GM21381 (cell line): ENCODE measurements around the gene CXCL16.

Experiments
- ATAC-seq: cut with Tn5 transposase; IDR thresholded peaks from one replicate; pipeline ENCODE4 v1.9.1; 2021; ENCODE audit warnings: mild to moderate bottlenecking, moderate library complexity; ENCODE audit not compliant: unreplicated experiment

The CXCL16 gene

GRCh38 chr17:4753392-4753791 lies 13.7 kb upstream of the CXCL16 start:
- ATAC-seq = no peak

GRCh38 chr17:4751932-4752331 lies 12.2 kb upstream of the CXCL16 start:
- ATAC-seq = no peak

- ATAC-seq = no peak
Measured at GRCh38 chr17:4750606-4751005, 10.9 kb upstream of the CXCL16 start.

GRCh38 chr17:4748686-4749085 lies 9.0 kb upstream of the CXCL16 start:
- ATAC-seq = no peak

- ATAC-seq = no peak
Measured at GRCh38 chr17:4747847-4748246, 8.1 kb upstream of the CXCL16 start.

- ATAC-seq = no peak
Measured at GRCh38 chr17:4744999-4745969, 5.6 kb upstream of the CXCL16 start.

- ATAC-seq = no peak
Measured at GRCh38 chr17:4743898-4744297, 4.2 kb upstream of the CXCL16 start.

GRCh38 chr17:4743216-4743615 lies 3.5 kb upstream of the CXCL16 start:
- ATAC-seq = no peak

GRCh38 chr17:4742629-4743028 lies 2.9 kb upstream of the CXCL16 start:
- ATAC-seq = no peak

- no peak for ATAC-seq
Measured at GRCh38 chr17:4742133-4742532, 2.4 kb upstream of the CXCL16 start.

GRCh38 chr17:4741544-4741943 lies 1.8 kb upstream of the CXCL16 start:
- no peak for ATAC-seq

- ATAC-seq = no peak
Measured at GRCh38 chr17:4740584-4740983, 856 bp upstream of the CXCL16 start.

- no peak for ATAC-seq
Measured at GRCh38 chr17:4740025-4740351, 260 bp upstream of the CXCL16 start.

GRCh38 chr17:4738136-4739121 lies 1.3 kb downstream of the CXCL16 start:
- ATAC-seq = no peak

GRCh38 chr17:4735876-4736651 lies 3.7 kb downstream of the CXCL16 start:
- no peak for ATAC-seq

GRCh38 chr17:4734857-4735475 lies 4.8 kb downstream of the CXCL16 start:
- ATAC-seq = no peak

GRCh38 chr17:4733073-4733531 lies 6.6 kb downstream of the CXCL16 start:
- ATAC-seq = no peak

GRCh38 chr17:4728124-4728523 lies 11.6 kb downstream of the CXCL16 start:
- no peak for ATAC-seq

- no peak for ATAC-seq
Measured at GRCh38 chr17:4725646-4726310, 13.9 kb downstream of the CXCL16 start.

GRCh38 chr17:4724650-4725049 lies 15.1 kb downstream of the CXCL16 start:
- ATAC-seq = no peak
